Natural killer cell treated with Interleukin-12 subunit alpha and Interleukin-12 subunit beta and Interleukin-15 and Interleukin-18, amount 100 ng/mL, for 72 hours (primary cell): ENCODE data around the gene PPP1R10. TPM values are rescaled to one million over a fixed set of nuclear protein-coding genes. Genes with fewer than 3 reads are reported as not detected.

Experiments
- ATAC-seq, 2 donors: fragments of 150-1000 bp; cut with Tn5 transposase in 1 of 2; sonication (Bioruptor Pico), chemical (Tn5 transposase) in 1 of 2; 2 replicates each; pipeline ENCODE4 v1.10.0; 2021
- DNase-seq: peaks from one replicate; pipeline ENCODE4 v3.0.0; 2022; ENCODE audit warnings: low spot score
- H3K27ac Mint-ChIP-seq, 2 donors: 1 replicate in 1 of 2; 2 replicates in 1 of 2; pipeline ENCODE4 v1.8.0; 2022; ENCODE audit warnings: mixed read lengths in 2 of 2, mild to moderate bottlenecking in 1 of 2, moderate library complexity in 1 of 2
- H3K27me3 Mint-ChIP-seq, 2 donors: 1 replicate in 1 of 2; 2 replicates in 1 of 2; pipeline ENCODE4 v1.8.0; 2022; ENCODE audit warnings: mixed read lengths in 2 of 2
- H3K36me3 Mint-ChIP-seq: one replicate; pipeline ENCODE4 v1.8.0; 2022; ENCODE audit warnings: mixed read lengths
- H3K4me1 Mint-ChIP-seq, 2 donors: 1 replicate in 1 of 2; 2 replicates in 1 of 2; pipeline ENCODE4 v1.8.0; 2022; ENCODE audit warnings: low read depth in 2 of 2, mixed read lengths in 2 of 2, mild to moderate bottlenecking in 1 of 2
- H3K4me3 Mint-ChIP-seq: one replicate; pipeline ENCODE4 v1.8.0; 2022; ENCODE audit warnings: mixed read lengths
- H3K9me3 Mint-ChIP-seq: 2 replicates; pipeline ENCODE4 v1.8.0; 2022; ENCODE audit warnings: mixed read lengths
- total RNA-seq, 2 donors: library from RNA; stranded (reverse); gene quantifications; one replicate each; pipeline ENCODE4 v1.2.3, GENCODE V29; 2022

The PPP1R10 gene
- total RNA-seq, 2 donors from 2014 or later = 97.9 to 119 TPM

- ATAC-seq (no peak), DNase-seq (no peak)
- Mint-ChIP-seq H3K4me1 (peaks cover 31 to 32% of the 10 kb centered on the region in 2 donors), H3K9me3 (no peaks in the 10 kb centered on the region), H3K27ac (peak overlapping the region in 1 of 2 donors; percentile 99), H3K4me3 (peak overlapping the region; percentile 16), H3K27me3 (no peaks in the 10 kb centered on the region), H3K36me3 (peaks cover 37% of the 10 kb centered on the region)
These were observed 62.6 kb downstream of the PPP1R10 start for GRCh38 chr6:30554404-30554803.

Other genes starting within 250 kb of the PPP1R10 start
- gene HLA-E, start 127.7 kb downstream of the PPP1R10 start, total RNA-seq = 100 to 1,000 TPM; 355 to 567 TPM
- 10 to 100 TPM; 59.8 to 70.5 TPM for gene GNL1, start 60.8 kb downstream of the PPP1R10 start, total RNA-seq
- gene PRR3, start 59.9 kb downstream of the PPP1R10 start, total RNA-seq = 10 to 100 TPM; 13.0 to 23.8 TPM
- 100 to 1,000 TPM in 1 of 2 donors, 10 to 100 TPM in 1; 94.8 to 122 TPM for gene ABCF1, start 45.8 kb downstream of the PPP1R10 start, total RNA-seq
- 10 to 100 TPM; 43.9 to 58.4 TPM for gene MRPS18B, start 597 bp upstream of the PPP1R10 start, total RNA-seq
- gene ATAT1, start 9.6 kb upstream of the PPP1R10 start, total RNA-seq = 10 to 100 TPM in 1 of 2 donors, 1 to 10 TPM in 1; 7.3 to 15.8 TPM
- gene C6orf136, start 29.9 kb upstream of the PPP1R10 start, total RNA-seq = 10 to 100 TPM; 29.6 to 32.5 TPM
- 10 to 100 TPM; 50.7 to 64.2 TPM for gene DHX16, start 55.8 kb upstream of the PPP1R10 start, total RNA-seq
- gene PPP1R18, start 69.4 kb upstream of the PPP1R10 start, total RNA-seq = 100 to 1,000 TPM; 168 to 271 TPM
- gene NRM, start 73.7 kb upstream of the PPP1R10 start, total RNA-seq = 10 to 100 TPM; 11.7 to 24.2 TPM
- 100 to 1,000 TPM in 1 of 2 donors, 10 to 100 TPM in 1; 64.1 to 118 TPM for gene MDC1, start 100.0 kb upstream of the PPP1R10 start, total RNA-seq
- 1,000 to 10,000 TPM in 1 of 2 donors, 100 to 1,000 TPM in 1; 938 to 1,043 TPM for gene TUBB, start 103.1 kb upstream of the PPP1R10 start, total RNA-seq
- 100 to 1,000 TPM; 219 to 319 TPM for gene FLOT1, start 125.4 kb upstream of the PPP1R10 start, total RNA-seq
- gene IER3, start 127.3 kb upstream of the PPP1R10 start, total RNA-seq = 100 to 1,000 TPM; 128 to 346 TPM